IPS-NIHi7 (cell line): ENCODE results near the gene AMN.

Experiments
- DNase-seq: peaks from one replicate; pipeline ENCODE4 v3.0.0; 2012; ENCODE audit warnings: mixed read lengths; ENCODE audit errors: extremely low spot score

AMN gene

DNA sequence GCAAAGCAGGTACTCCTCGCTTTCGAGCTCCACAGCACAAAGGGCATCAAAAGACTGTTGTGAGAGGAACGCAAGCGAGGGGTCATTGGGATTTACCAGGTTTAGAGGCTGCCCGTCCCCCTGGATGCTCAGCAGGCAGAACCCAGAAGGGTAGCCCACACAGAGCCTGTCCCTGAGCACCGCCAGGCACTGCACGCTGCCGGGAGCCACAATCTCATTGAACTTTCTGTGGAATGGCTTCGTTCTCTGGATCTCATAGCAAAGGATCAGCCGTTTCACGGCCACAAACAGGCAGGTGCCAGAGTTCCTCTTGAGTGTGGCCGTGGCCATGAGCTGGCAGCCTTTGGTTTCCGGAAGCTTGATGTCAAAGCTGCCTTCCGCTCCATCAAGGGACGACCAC is 21.5 kb downstream of the AMN start:
- no peak for DNase-seq

DNA sequence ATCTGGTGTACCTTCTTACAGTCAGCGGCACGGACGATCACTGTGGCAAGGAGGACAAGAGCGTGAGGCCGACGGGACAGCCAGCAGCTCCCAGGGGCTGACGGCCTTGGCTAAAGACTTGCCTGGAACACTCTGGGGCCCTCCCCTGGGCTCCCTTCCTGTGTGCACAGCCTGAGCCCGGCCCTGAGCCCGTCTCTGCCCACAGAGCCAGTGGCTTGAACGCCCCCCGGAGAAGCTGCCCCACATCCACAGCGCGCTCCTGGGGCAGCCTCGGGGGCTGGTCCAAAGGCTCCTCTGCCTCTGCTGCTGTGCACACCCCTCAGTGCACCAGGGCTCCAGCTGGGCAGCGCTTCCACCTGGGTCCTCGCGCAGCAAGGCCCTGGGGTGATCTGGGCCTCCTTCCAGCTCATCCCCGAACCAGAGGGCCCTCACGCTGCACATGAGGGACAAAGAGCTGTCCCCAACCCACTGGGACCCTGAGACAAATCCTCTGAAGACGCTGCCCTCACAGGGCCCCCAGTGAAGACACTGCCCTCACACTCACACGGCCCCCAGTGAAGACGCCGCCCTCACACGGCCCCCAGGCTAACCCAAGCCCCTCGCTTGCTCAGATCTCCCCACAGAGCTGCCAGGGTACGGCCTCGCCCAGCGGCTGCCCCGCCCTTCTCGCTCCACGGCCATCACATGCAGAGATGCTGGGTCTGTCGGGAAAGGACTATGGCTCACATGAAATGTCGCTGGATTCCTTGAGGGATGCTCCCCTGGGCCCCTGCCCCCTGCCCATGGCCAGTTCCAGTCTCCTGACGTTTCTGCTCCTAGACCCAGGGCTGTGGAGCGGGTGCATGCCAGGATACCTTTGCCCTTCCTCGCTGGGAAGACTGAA is 22.2 kb downstream of the AMN start:
- no peak for DNase-seq

GRCh38 chr14:102945346-102946130 is 23.1 kb downstream of the AMN start:
- DNase-seq: no peak

- DNase-seq: no peak
These were observed 25.0 kb downstream of the AMN start for GRCh38 chr14:102947321-102948103.

DNA sequence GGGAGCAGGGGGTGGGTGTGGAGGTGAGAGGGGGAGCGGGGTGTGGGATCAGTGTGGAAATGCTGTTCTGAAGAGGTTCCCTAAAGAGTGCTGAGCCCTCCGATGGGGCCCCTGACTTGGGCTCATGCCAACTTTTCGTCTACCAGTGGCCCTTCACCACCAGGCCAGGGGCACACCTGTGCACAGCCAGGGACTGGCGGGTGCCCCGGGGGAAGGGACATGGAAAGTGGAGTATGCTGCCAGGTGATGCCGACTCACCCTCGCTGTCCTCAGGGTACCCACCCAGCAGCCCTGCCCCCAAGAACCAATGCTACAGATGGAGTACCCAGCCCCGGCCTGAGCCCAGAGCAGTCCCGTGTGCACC is 26.2 kb downstream of the AMN start:
- no peak for DNase-seq

GRCh38 chr14:102949062-102949800 is 26.8 kb downstream of the AMN start:
- no peak for DNase-seq

GRCh38 chr14:102949801-102950451 is 27.5 kb downstream of the AMN start:
- no peak for DNase-seq

- DNase-seq: no peak
These were observed 28.6 kb downstream of the AMN start for GRCh38 chr14:102951034-102951433.

- DNase-seq: no peak
These were observed 29.3 kb downstream of the AMN start for GRCh38 chr14:102951799-102952198.

DNA sequence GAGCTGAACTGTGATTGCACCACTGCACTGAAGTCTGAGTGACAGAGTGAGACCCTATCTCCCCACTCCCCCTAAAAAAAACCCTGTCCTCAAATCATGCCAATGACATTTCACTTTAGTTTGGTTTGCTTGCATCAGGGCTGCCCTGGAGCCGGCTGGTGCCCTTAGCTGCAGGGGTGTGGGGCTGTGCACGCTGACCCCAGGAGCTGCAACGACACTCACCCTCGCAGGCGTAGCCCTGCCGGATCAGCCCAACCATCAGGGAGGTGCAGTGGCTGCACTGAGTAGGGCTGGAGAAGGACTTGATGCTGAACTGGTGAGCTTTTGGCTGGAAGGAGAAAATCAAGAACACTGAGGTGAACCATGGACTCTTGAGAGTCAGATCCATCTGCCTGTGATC is 29.8 kb downstream of the AMN start:
- DNase-seq: no peak

DNA sequence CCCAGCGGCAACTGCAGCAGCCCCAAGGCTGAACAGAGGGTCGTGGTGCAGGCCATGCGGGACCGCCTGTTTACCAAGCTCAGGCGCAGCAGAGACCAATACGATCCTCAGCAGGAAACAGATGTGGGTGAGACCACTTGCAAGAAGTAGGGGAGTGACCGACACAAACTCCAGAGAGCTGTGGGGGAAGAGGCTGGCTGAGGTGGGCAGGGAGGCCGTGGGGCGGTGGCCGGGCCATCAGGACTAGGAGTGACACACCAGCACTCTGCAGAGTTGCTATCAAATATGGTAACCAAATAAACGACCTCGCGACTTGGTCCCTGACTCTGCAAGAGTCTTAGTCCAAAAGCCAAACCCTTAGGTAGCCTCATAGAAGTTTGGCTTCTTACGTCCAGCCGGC is 30.6 kb downstream of the AMN start:
- DNase-seq: no peak

DNA sequence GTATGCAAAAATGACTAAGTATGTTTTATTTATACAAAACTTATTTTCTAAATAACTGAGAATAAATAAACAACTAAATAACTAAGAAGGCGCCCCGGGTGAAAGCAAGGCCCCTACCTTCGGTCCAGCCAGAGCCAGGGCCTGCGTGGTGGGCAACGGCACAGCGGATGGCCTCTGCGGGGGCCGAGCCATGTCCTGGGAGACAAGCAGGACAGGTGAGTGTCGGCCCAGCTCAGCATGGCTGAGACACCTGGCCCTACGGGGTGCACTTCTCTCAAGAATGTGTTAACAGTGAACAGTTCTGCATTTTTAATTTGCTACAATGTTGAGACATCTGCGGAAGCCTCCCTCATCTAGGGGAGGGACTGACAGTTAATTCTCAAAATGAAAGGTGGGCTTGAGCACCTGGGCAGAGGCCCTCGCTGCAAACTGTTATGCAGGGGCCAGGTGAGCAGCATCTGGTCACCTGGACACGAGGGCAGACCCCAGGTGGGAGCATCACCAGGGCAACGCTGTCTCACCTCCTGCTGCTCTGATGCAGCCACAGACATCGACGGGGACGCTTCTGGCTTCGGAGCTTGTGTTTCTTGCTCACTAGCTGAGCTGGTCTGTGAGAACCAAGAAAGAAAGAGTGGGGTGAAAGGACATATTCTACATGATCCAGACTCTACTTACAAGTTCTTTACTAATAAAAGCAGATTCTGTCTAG is 31.8 kb downstream of the AMN start:
- no peak for DNase-seq

GRCh38 chr14:102955636-102956408 is 33.4 kb downstream of the AMN start:
- DNase-seq: no peak

DNA sequence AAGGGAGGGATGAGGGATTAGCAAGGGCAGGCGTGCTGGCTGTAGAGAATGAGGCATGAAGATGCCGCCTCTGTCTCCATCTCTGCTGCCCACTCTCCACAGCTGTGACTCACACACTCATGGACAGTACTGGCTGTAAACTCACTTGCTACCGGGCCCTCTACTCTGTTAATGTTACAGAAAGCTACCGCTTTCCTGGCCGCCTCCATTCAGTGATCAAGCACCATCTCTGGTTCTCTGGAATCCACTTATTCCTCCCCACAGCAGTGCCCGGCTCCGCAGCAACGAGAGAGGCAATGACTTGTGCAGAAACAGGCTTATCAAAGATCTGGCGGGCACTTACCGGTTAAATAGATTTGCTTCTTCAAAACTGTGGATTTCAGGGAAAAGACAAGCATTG is 34.8 kb downstream of the AMN start:
- DNase-seq: no peak

DNA sequence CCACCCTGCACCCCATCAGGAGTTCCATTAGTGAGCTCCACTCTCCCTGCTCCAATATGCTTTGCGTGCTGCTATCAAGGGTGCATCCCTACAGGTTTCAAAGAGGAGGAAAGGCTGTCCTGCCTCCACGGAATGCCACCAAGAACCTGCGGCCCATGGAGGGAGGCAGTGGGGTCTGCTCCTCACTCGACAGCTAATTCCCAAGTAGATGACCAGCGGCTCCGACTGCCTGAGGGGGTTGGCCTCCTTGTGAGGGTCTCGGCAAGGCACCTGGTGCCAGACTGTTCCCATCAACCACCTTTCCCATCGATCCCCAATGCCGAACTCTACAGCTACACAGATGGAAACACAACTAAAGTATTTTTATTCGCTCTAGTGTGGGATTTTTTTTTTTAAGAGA is 36.0 kb downstream of the AMN start:
- DNase-seq: no peak

DNA sequence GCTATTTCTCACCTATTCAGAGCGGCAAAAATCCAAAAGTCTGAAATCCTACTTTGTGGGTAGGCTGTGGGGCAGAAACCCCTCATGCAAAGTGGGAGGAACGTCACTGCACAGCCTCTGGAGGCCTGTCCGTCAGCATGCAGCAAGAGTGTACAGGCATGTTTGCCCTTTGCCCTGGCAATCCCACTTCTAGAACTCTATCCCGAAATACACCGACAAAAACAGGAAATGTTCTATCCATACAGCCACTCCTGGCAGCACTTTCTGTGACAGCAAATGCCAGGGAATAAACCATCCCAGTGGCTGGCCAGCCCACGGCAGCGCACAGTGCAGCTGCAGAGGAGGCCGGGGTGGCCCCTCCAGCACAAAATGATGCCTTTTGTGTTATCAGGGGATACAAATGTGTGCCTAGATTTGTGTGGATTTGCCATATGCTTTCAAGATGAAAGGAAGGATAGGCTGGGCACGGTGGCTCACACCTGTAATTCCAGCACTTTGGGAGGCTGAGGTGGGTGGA is 39.7 kb downstream of the AMN start:
- DNase-seq: no peak

DNA sequence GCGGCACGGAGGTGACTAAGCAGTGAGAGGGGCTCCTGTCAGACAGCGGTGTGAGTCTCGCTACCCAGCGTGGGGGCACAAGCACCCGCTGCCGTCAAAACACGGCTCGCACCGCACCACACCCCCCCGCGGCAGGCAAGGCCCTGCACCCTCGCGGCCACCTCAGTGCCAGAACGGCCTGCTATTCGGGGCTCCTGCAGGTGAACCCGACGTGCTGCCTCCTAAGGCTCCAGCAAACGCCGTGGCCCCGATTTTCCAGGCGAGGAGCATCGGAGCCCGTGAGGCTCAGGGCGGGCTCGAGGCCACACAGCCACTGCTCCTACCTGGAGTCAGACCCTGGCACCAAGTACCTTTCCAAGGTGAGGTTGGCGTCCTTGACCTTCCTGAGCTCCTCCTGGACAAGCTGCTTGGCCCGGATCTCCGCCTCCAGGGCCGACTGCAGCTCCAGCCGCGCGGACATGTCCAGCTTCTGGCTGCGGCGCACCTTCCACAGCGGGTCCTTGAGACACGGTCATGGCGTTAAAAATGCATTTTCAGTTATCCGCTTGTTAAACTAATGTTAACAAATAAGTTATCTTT is 41.8 kb downstream of the AMN start:
- DNase-seq: no peak

- DNase-seq: no peak
These were observed 42.8 kb downstream of the AMN start for GRCh38 chr14:102965282-102965681.
